Liver (tissue), 3 donors: ENCODE results near the gene KIZ.

ENCODE experiments used
- ATF3 ChIP-seq: IDR thresholded peaks from 2 replicates; pipeline ENCODE4 v1.6.1; 2016; ENCODE audit warnings: antibody characterized with exemption
- CTCF ChIP-seq: fragments of 150-350 bp; IDR thresholded peaks from 2 replicates; pipeline ENCODE4 v1.5.1; 2017; ENCODE audit warnings: improper control_type of control experiment, low read depth, low read length; ENCODE audit not compliant: missing input control
- EGR1 ChIP-seq, 2 donors: IDR thresholded peaks; 2 replicates each; pipeline ENCODE4 v1.6.1; 2016 to 2018; ENCODE audit warnings: antibody characterized with exemption in 2 of 2, low read depth in 2 of 2
- FOXA1 ChIP-seq: IDR thresholded peaks from 2 replicates; pipeline ENCODE4 v1.6.1; 2016; ENCODE audit warnings: antibody characterized with exemption
- GABPA ChIP-seq, 2 donors: IDR thresholded peaks in 1 of 2; conservative IDR thresholded peaks in 1 of 2; 2 replicates each; pipeline ENCODE4 v1.6.1; 2016; ENCODE audit warnings: antibody characterized with exemption in 2 of 2, mild to moderate bottlenecking in 1 of 2, moderate library complexity in 1 of 2
- HNF4G ChIP-seq: IDR thresholded peaks from 2 replicates; pipeline ENCODE4 v1.6.1; 2016; ENCODE audit warnings: antibody characterized with exemption
- MAX ChIP-seq: IDR thresholded peaks from 2 replicates; pipeline ENCODE4 v1.6.1; 2016; ENCODE audit warnings: antibody characterized with exemption
- RAD21 ChIP-seq, 2 donors: IDR thresholded peaks; 2 replicates each; pipeline ENCODE4 v1.6.1; 2016; ENCODE audit warnings: antibody characterized with exemption in 2 of 2, mild to moderate bottlenecking in 2 of 2
- REST ChIP-seq: IDR thresholded peaks from 2 replicates; pipeline ENCODE4 v1.6.1; 2016; ENCODE audit warnings: antibody characterized with exemption, mild to moderate bottlenecking
- RXRA ChIP-seq, 2 donors: IDR thresholded peaks; 2 replicates each; pipeline ENCODE4 v1.6.1; 2017 to 2018; ENCODE audit warnings: antibody characterized with exemption in 2 of 2, mild to moderate bottlenecking in 1 of 2
- SP1 ChIP-seq: IDR thresholded peaks from 2 replicates; pipeline ENCODE4 v1.6.1; 2018; ENCODE audit warnings: antibody characterized with exemption, mild to moderate bottlenecking
- TAF1 ChIP-seq: conservative IDR thresholded peaks from 2 replicates; pipeline ENCODE4 v1.6.1; 2016; ENCODE audit warnings: antibody characterized with exemption, mild to moderate bottlenecking
- YY1 ChIP-seq: IDR thresholded peaks from 2 replicates; pipeline ENCODE4 v1.6.1; 2016; ENCODE audit warnings: antibody characterized with exemption, mild to moderate bottlenecking
- donor health status: healthy.
- donor health status: healthy.

- TF ChIP-seq ATF3: no peak
- no peak for TF ChIP-seq GABPA (IDR thresholded peaks at IDR 0.05 in 1 of 2, conservative IDR thresholded peaks at IDR 0.05 in 1 of 2)
- no peak for TF ChIP-seq CTCF
- TF ChIP-seq YY1: no peak
- no peak for TF ChIP-seq TAF1
- TF ChIP-seq REST: no peak
- no peak for TF ChIP-seq SP1
- TF ChIP-seq RAD21 (IDR thresholded peaks at IDR 0.05): no peak
- no peak for TF ChIP-seq FOXA1
- no peak for TF ChIP-seq RXRA (IDR thresholded peaks at IDR 0.05)
- TF ChIP-seq EGR1 (IDR thresholded peaks at IDR 0.05; ENCODE audit: low read depth in 2 of 2): no peak
- TF ChIP-seq MAX: no peak
- TF ChIP-seq HNF4G: no peak
Measured at GRCh38 chr20:21288587-21289370, 162.9 kb downstream of the KIZ start.
